ENCODE measurements around the gene CDK11B.

DNA sequence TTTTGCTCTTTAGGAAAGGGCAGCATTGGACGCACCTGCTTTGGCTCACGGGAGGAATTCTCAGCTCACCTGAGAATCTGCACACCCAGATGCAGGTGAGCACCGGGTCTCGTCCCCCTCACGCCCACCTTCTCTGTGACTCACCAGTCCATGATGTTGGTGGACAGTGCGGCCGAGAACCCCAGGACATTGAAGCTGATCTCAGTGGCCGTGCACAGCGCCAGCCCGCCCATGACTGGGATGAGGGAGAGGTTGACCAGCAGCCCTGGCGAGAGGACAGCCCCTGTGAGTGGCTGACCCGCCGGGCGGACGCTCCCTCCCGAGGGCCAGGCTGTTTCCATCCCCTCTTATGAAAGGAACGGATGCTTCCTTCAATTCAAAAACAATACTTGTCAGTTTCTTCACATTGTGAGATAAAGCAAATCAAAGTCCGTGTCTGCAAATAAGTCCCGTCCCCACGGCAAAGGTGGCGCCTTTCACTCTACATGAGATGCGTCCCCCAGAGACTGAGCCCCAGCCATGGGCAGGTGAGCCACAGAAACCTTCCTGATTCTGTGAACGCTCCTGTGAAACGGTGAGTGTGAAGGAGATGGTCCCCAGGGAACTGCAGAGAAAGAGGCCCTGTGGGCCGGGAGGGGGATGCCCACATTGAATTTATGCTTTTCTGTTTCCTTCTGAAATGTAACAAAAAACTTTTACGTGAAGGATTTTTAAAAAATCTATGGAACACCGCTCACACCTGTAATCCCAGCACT is 12.7 kb upstream of the CDK11B start:
- TF ChIP-seq, protein P1, sequence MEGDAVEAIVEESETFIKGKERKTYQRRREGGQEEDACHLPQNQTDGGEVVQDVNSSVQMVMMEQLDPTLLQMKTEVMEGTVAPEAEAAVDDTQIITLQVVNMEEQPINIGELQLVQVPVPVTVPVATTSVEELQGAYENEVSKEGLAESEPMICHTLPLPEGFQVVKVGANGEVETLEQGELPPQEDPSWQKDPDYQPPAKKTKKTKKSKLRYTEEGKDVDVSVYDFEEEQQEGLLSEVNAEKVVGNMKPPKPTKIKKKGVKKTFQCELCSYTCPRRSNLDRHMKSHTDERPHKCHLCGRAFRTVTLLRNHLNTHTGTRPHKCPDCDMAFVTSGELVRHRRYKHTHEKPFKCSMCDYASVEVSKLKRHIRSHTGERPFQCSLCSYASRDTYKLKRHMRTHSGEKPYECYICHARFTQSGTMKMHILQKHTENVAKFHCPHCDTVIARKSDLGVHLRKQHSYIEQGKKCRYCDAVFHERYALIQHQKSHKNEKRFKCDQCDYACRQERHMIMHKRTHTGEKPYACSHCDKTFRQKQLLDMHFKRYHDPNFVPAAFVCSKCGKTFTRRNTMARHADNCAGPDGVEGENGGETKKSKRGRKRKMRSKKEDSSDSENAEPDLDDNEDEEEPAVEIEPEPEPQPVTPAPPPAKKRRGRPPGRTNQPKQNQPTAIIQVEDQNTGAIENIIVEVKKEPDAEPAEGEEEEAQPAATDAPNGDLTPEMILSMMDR (IDR thresholded peaks at IDR 0.05), result no peak
- no peak for TF ChIP-seq POLR2A (IDR thresholded peaks at IDR 0.05)

Data from vagina (tissue), 2 donors.